Measurements from ENCODE around the gene MMP13. TPM values are rescaled to one million over a fixed set of nuclear protein-coding genes. Genes with fewer than 3 reads are reported as not detected.

Gene MMP13
- total and polyA plus RNA-seq, 2 experiments from 2014 or later: not detected

GRCh38 chr11:102935514-102935913 lies 20.0 kb downstream of the MMP13 start:
- in situ Hi-C loops (cut with MboI): loop anchor here (10.0 kb wide), 2 partner anchors 111 to 201 kb away; no protein-coding TSS in a partner anchor
- H3K27me3 ChIP-seq (replicated peaks; ENCODE audit: insufficient read depth): no peaks in the 10 kb centered on the region
- no peak overlapping the region for H3K9ac ChIP-seq
- H3K9me2 ChIP-seq (ENCODE audit: insufficient read depth): no peaks in the 10 kb centered on the region
- WGBS, 2 experiments (ENCODE audit: low coverage in 1 of 2, low lambda C conversion rate in 2 of 2, missing lambda C conversion rate in 2 of 2): 95 to 97% methylated on average over 3 of the region's 3 CpGs
- DNase-seq: no peak
- H4K20me1 ChIP-seq (ENCODE audit: insufficient read depth): no peaks in the 10 kb centered on the region
- H3K36me3 ChIP-seq (ENCODE audit: low read depth): no peaks in the 10 kb centered on the region
- TF ChIP-seq EZH2phosphoT487 (IDR thresholded peaks at IDR 0.05; ENCODE audit: insufficient read depth, low read depth) (no peak), EZH2 (IDR thresholded peaks at IDR 0.05; ENCODE audit: insufficient read depth, poor library complexity, severe bottlenecking) (no peak)
- peaks cover 3% of the 10 kb centered on the region; the same call in 1 of the 2 replicates for H3K4me1 ChIP-seq (ENCODE audit: insufficient read depth)
- no peak overlapping the region for H2AFZ ChIP-seq
- no peaks in the 10 kb centered on the region for H3F3A ChIP-seq (ENCODE audit: insufficient read depth)
- no peaks in the 10 kb centered on the region for H3K9me3 ChIP-seq (ENCODE audit: low read depth)
- no peak overlapping the region for H3K4me3 ChIP-seq
- no peak overlapping the region for H3K27ac ChIP-seq
- no peaks in the 10 kb centered on the region for H3K79me2 ChIP-seq (ENCODE audit: insufficient read depth)
- no peak overlapping the region for H3K4me2 ChIP-seq (ENCODE audit: unreplicated experiment)

- no peak for DNase-seq
- Histone ChIP-seq H3F3A (ENCODE audit: insufficient read depth) (no peaks in the 10 kb centered on the region), H3K4me1 (ENCODE audit: insufficient read depth) (peaks cover 3% of the 10 kb centered on the region; the same call in 1 of the 2 replicates), H3K79me2 (ENCODE audit: insufficient read depth) (no peaks in the 10 kb centered on the region), H3K9ac (no peak overlapping the region), H3K9me2 (ENCODE audit: insufficient read depth) (no peaks in the 10 kb centered on the region), H3K4me2 (ENCODE audit: unreplicated experiment) (no peak overlapping the region), H2AFZ (no peak overlapping the region), H3K27ac (no peak overlapping the region), H4K20me1 (ENCODE audit: insufficient read depth) (no peaks in the 10 kb centered on the region), H3K27me3 (replicated peaks; ENCODE audit: insufficient read depth) (no peaks in the 10 kb centered on the region), H3K9me3 (ENCODE audit: low read depth) (no peaks in the 10 kb centered on the region), H3K4me3 (no peak overlapping the region), H3K36me3 (ENCODE audit: low read depth) (no peaks in the 10 kb centered on the region)
- no peak for TF ChIP-seq EZH2 (IDR thresholded peaks at IDR 0.05; ENCODE audit: insufficient read depth, poor library complexity, severe bottlenecking)
- no peak for TF ChIP-seq EZH2phosphoT487 (IDR thresholded peaks at IDR 0.05; ENCODE audit: insufficient read depth, low read depth)
- 85 to 94% methylated on average over 4 of the region's 4 CpGs for WGBS, 2 experiments (ENCODE audit: low coverage in 1 of 2, low lambda C conversion rate in 2 of 2, missing lambda C conversion rate in 2 of 2)
- in situ Hi-C loops (cut with MboI): loop anchor here (10.0 kb wide), 2 partner anchors 110 to 200 kb away; no protein-coding TSS in a partner anchor
Observed at GRCh38 chr11:102934735-102935134, 20.8 kb downstream of the MMP13 start.

- H3K9me3 ChIP-seq (ENCODE audit: low read depth): no peaks in the 10 kb centered on the region
- no peak overlapping the region for H3K27ac ChIP-seq
- H3K9ac ChIP-seq: no peak overlapping the region
- no peak for DNase-seq
- TF ChIP-seq EZH2 (IDR thresholded peaks at IDR 0.05; ENCODE audit: insufficient read depth, poor library complexity, severe bottlenecking) (no peak), EZH2phosphoT487 (IDR thresholded peaks at IDR 0.05; ENCODE audit: insufficient read depth, low read depth) (no peak)
- no peak overlapping the region for H2AFZ ChIP-seq
- no peak overlapping the region for H3K4me3 ChIP-seq
- no peaks in the 10 kb centered on the region for H3K79me2 ChIP-seq (ENCODE audit: insufficient read depth)
- H3K9me2 ChIP-seq (ENCODE audit: insufficient read depth): no peaks in the 10 kb centered on the region
- no peak overlapping the region for H3K4me2 ChIP-seq (ENCODE audit: unreplicated experiment)
- in situ Hi-C loops (cut with MboI): loop anchor here (10.0 kb wide), 2 partner anchors 109 to 199 kb away; no protein-coding TSS in a partner anchor
- H3F3A ChIP-seq (ENCODE audit: insufficient read depth): no peaks in the 10 kb centered on the region
- H4K20me1 ChIP-seq (ENCODE audit: insufficient read depth): no peaks in the 10 kb centered on the region
- H3K36me3 ChIP-seq (ENCODE audit: low read depth): no peaks in the 10 kb centered on the region
- peaks cover 3% of the 10 kb centered on the region; the same call in 1 of the 2 replicates for H3K4me1 ChIP-seq (ENCODE audit: insufficient read depth)
- 98% methylated on average over 3 of the region's 3 CpGs for WGBS, 2 experiments (ENCODE audit: low coverage in 1 of 2, low lambda C conversion rate in 2 of 2, missing lambda C conversion rate in 2 of 2)
- no peaks in the 10 kb centered on the region for H3K27me3 ChIP-seq (replicated peaks; ENCODE audit: insufficient read depth)
Observed at GRCh38 chr11:102933627-102934026, 21.9 kb downstream of the MMP13 start.

GRCh38 chr11:102932678-102933077 lies 22.9 kb downstream of the MMP13 start:
- Histone ChIP-seq H3K36me3 (ENCODE audit: low read depth) (no peaks in the 10 kb centered on the region), H3K79me2 (ENCODE audit: insufficient read depth) (no peaks in the 10 kb centered on the region), H3K9ac (no peak overlapping the region), H3F3A (ENCODE audit: insufficient read depth) (no peaks in the 10 kb centered on the region), H3K27ac (0 out of 2 replicates have a peak overlapping the region, but pooled peaks have one; percentile 15), H3K4me3 (no peak overlapping the region), H3K9me3 (ENCODE audit: low read depth) (no peaks in the 10 kb centered on the region), H3K4me1 (ENCODE audit: insufficient read depth) (peaks cover 3% of the 10 kb centered on the region; the same call in 1 of the 2 replicates), H3K4me2 (ENCODE audit: unreplicated experiment) (no peak overlapping the region), H3K9me2 (ENCODE audit: insufficient read depth) (no peaks in the 10 kb centered on the region), H3K27me3 (replicated peaks; ENCODE audit: insufficient read depth) (no peaks in the 10 kb centered on the region), H4K20me1 (ENCODE audit: insufficient read depth) (no peaks in the 10 kb centered on the region), H2AFZ (no peak overlapping the region; the same call in 1 of the 2 replicates)
- no peak for TF ChIP-seq EZH2phosphoT487 (IDR thresholded peaks at IDR 0.05; ENCODE audit: insufficient read depth, low read depth)
- TF ChIP-seq EZH2 (IDR thresholded peaks at IDR 0.05; ENCODE audit: insufficient read depth, poor library complexity, severe bottlenecking): no peak
- in situ Hi-C loops (cut with MboI): loop anchor here (10.0 kb wide), 2 partner anchors 108 to 198 kb away; no protein-coding TSS in a partner anchor
- peak; percentile 69 for DNase-seq
- WGBS, 2 experiments (ENCODE audit: low coverage in 1 of 2, low lambda C conversion rate in 2 of 2, missing lambda C conversion rate in 2 of 2): 46% methylated on average over 7 of the region's 7 CpGs

Data from GM23248 (cell line).